Mammary epithelial cell (primary cell): ENCODE data around the gene ATP11A.

Experiments used
- CTCF ChIP-seq, 2 donors: IDR thresholded peaks in 1 of 2; conservative IDR thresholded peaks in 1 of 2; 2 replicates each; pipeline ENCODE4 v1.5.1; 2011 to 2012; ENCODE audit warnings: inconsistent platforms in 2 of 2, low read length in 2 of 2, mild to moderate bottlenecking in 2 of 2, control low read depth in 1 of 2, low read depth in 1 of 2; ENCODE audit not compliant: insufficient read depth in 1 of 2; ENCODE audit errors: extremely low read depth in 1 of 2
- EZH2 ChIP-seq: IDR thresholded peaks from 2 replicates; pipeline ENCODE4 v1.6.1; 2012; ENCODE audit warnings: low read length, inconsistent platforms, borderline replicate concordance

- TF ChIP-seq CTCF (conservative IDR thresholded peaks at IDR 0.05 in 1 of 2, IDR thresholded peaks at IDR 0.05 in 1 of 2; ENCODE audit: extremely low read depth in 1 of 2, insufficient read depth in 1 of 2, low read depth in 1 of 2, low read length in 2 of 2) (no peak), EZH2 (no peak)
These were observed 217.4 kb downstream of the ATP11A start for GRCh38 chr13:112907286-112907685.
